NT2/D1 (cell line): ENCODE measurements around the gene RP9.

Source experiments
- SUZ12 ChIP-seq: IDR thresholded peaks from 2 replicates; pipeline ENCODE4 v1.6.1; 2011; ENCODE audit not compliant: insufficient read length, insufficient read depth; ENCODE audit errors: extremely low read depth
- ZNF274 ChIP-seq: IDR thresholded peaks from 2 replicates; pipeline ENCODE4 v1.6.1; 2011; ENCODE audit warnings: mild to moderate bottlenecking, low read depth, low read length

DNA sequence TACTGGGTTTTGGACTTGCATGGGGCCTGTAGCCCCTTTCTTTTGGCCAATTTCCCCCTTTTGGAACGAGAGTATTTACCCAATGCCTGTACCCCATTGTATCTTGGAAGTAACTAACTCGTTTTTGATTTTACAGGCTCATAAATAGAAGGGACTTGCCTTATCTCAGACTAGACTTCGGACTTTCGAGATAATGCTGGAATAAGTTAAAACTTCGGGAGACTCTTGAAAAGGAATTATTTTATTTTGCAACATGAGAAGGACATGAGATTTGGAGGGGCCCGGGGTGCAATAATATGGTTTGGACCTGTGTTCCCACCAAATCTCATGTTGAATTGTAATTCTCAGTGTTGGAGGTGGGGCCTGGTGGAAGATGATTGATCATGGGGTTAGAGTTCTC lies 38.4 kb downstream of the RP9 start:
- TF ChIP-seq ZNF274 (no peak), SUZ12 (no peak)
